Measurements from ENCODE around the gene CDRT15L2.
"Not testable (repeated sequence)": the region's sequence is repeated elsewhere in the genome, so short reads cannot be mapped to it uniquely, and the experiment has no call there.

Gene CDRT15L2

GRCh38 chr17:20583891-20584577, 4.5 kb downstream of the CDRT15L2 start:
- DNase-seq, result not testable (repeated sequence)

GRCh38 chr17:20588744-20589453, 9.4 kb downstream of the CDRT15L2 start:
- not testable (repeated sequence) for DNase-seq

GRCh38 chr17:20589454-20589810, 9.9 kb downstream of the CDRT15L2 start:
- DNase-seq, result not testable (repeated sequence)

- not testable (repeated sequence) for DNase-seq
Observed at GRCh38 chr17:20591040-20591439, 11.5 kb downstream of the CDRT15L2 start.

- DNase-seq, result not testable (repeated sequence)
Observed at GRCh38 chr17:20605568-20605967, 26.0 kb downstream of the CDRT15L2 start.

- DNase-seq, result not testable (repeated sequence)
Observed at GRCh38 chr17:20609490-20609889, 30.0 kb downstream of the CDRT15L2 start.

GRCh38 chr17:20611309-20611708, 31.8 kb downstream of the CDRT15L2 start:
- DNase-seq, result no peak

GRCh38 chr17:20612635-20613034, 33.1 kb downstream of the CDRT15L2 start:
- DNase-seq, result no peak

- DNase-seq, result no peak
Observed at GRCh38 chr17:20613248-20613647, 33.7 kb downstream of the CDRT15L2 start.

- no peak for DNase-seq
Observed at GRCh38 chr17:20613905-20614304, 34.4 kb downstream of the CDRT15L2 start.

GRCh38 chr17:20615461-20615860, 35.9 kb downstream of the CDRT15L2 start:
- not testable (repeated sequence) for DNase-seq
